Large intestine (tissue), 12 donors: ENCODE results near the gene CYTH4. TPM values are rescaled to one million over a fixed set of nuclear protein-coding genes. Genes with fewer than 3 reads are reported as not detected.
A peak's percentile ranks its signal among the peaks of the same experiment; 100 is the strongest.
"Not testable (repeated sequence)": the region's sequence is repeated elsewhere in the genome, so short reads cannot be mapped to it uniquely, and the experiment has no call there.

Source experiments
- DNase-seq, 2 donors: peaks; one replicate each; pipeline versions ENCODE4 v3.0.0 to v3.0.0-alpha.2; 2013
- H3K27ac ChIP-seq: one replicate; pipeline ENCODE4 v1.5.1; 2013; ENCODE audit warnings: low read length
- H3K27me3 ChIP-seq: 2 replicates; pipeline ENCODE4 v1.6.1; 2013; ENCODE audit warnings: low read length; ENCODE audit not compliant: control insufficient read depth, insufficient read depth
- H3K36me3 ChIP-seq: 2 replicates; pipeline ENCODE4 v1.6.1; 2013; ENCODE audit warnings: low read length; ENCODE audit not compliant: control insufficient read depth, insufficient read depth
- H3K4me1 ChIP-seq: one replicate; pipeline ENCODE4 v1.6.1; 2013; ENCODE audit warnings: low read length; ENCODE audit not compliant: control insufficient read depth, insufficient read depth
- H3K4me3 ChIP-seq: one replicate; pipeline ENCODE4 v1.5.1; 2013; ENCODE audit warnings: low read length
- H3K9me3 ChIP-seq: one replicate; pipeline ENCODE4 v1.6.1; 2013; ENCODE audit warnings: mild to moderate bottlenecking, low read depth, low read length, moderate library complexity; ENCODE audit not compliant: control insufficient read depth
- WGBS: methylation state at CpG from one replicate; pipeline ENCODE4 v1.1.5; 2013; ENCODE audit warnings: low lambda C conversion rate; ENCODE audit not compliant: insufficient coverage; 5-methylcytosine and 5-hydroxymethylcytosine counted together
- long read RNA-seq, 11 donors: transcript quantifications; one replicate each; lab custom pipeline, GENCODE V29; 2026
- polyA plus RNA-seq: library from polyadenylated mRNA; unstranded; fragments of 120-200 nt; gene quantifications from one replicate; pipeline ENCODE4 v1.2.1, GENCODE V29; 2013

The CYTH4 gene
- 4.3 TPM for polyA plus RNA-seq
- long read RNA-seq, donor 1: 0 reads
- long read RNA-seq, donor 2, partial matches to known transcripts: 0 of 2 reads
- long read RNA-seq, donor 2, other reads (novel, unspliced or antisense): 0 of 2 reads
- long read RNA-seq, donor 3: 0 reads
- long read RNA-seq, donor 4: 0 reads
- long read RNA-seq, donor 5, partial matches to known transcripts: 0 of 2 reads
- long read RNA-seq, donor 5, other reads (novel, unspliced or antisense): 0 of 2 reads
- long read RNA-seq, donor 6, partial matches to known transcripts: 0 of 2 reads
- long read RNA-seq, donor 6, other reads (novel, unspliced or antisense): 0 of 2 reads
- long read RNA-seq, donor 7: 0 reads
- long read RNA-seq, donor 8, partial matches to known transcripts: 0 of 1 reads
- long read RNA-seq, donor 8, other reads (novel, unspliced or antisense): 0 of 1 reads
- long read RNA-seq, donor 9: 0 reads
- long read RNA-seq, donor 10, partial matches to known transcripts: 0 of 1 reads
- long read RNA-seq, donor 10, other reads (novel, unspliced or antisense): 0 of 1 reads
- long read RNA-seq, donor 11, partial matches to known transcripts: 0 of 1 reads
- long read RNA-seq, donor 11, other reads (novel, unspliced or antisense): 0 of 1 reads

GRCh38 chr22:37282385-37282677, at the start of gene CYTH4:
TSS of gene CYTH4 (plus strand) at chr22:37282508. CDS start at chr22:37282570, 62 bp downstream.
- H3K27ac ChIP-seq: no peak within 1 kb of the TSS
- no CpG with 5 or more reads among the region's 12 CpGs for WGBS

DNA sequence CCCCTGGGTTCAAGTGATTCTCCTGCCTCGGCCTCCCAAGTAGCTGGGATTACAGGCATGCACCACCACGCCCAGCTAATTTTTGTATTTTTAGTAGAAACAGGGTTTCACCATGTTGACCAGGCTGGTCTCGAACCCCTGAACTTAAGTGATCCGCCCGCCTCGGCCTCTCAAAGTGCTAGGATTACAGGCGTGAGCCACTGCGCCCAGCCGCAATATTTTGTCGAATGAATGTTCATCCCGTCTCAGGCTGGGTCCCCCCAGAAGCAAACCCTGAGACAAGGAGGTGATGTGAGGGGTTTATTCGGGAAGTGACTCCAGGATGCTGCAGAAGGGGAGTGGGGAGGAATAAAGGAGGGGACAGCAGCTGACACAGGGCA, 48.9 kb upstream of the CYTH4 start:
- not testable (repeated sequence) for H3K27ac ChIP-seq, H3K27me3 ChIP-seq, H3K4me3 ChIP-seq, H3K36me3 ChIP-seq, H3K9me3 ChIP-seq, H3K4me1 ChIP-seq, DNase-seq
- WGBS: no CpG with 5 or more reads among the region's 12 CpGs

More at GRCh38 chr22:37282385-37282677, at the start of gene CYTH4:
- H3K36me3 ChIP-seq: no peaks in the 10 kb centered on the region
- no peaks in the 10 kb centered on the region for H3K4me1 ChIP-seq
- H3K9me3 ChIP-seq: no peaks in the 10 kb centered on the region
- H3K4me3 ChIP-seq: peak within 1 kb of the TSS; percentile 21
- DNase-seq: no peak
- peaks cover 14% of the 10 kb centered on the region for H3K27me3 ChIP-seq

DNA sequence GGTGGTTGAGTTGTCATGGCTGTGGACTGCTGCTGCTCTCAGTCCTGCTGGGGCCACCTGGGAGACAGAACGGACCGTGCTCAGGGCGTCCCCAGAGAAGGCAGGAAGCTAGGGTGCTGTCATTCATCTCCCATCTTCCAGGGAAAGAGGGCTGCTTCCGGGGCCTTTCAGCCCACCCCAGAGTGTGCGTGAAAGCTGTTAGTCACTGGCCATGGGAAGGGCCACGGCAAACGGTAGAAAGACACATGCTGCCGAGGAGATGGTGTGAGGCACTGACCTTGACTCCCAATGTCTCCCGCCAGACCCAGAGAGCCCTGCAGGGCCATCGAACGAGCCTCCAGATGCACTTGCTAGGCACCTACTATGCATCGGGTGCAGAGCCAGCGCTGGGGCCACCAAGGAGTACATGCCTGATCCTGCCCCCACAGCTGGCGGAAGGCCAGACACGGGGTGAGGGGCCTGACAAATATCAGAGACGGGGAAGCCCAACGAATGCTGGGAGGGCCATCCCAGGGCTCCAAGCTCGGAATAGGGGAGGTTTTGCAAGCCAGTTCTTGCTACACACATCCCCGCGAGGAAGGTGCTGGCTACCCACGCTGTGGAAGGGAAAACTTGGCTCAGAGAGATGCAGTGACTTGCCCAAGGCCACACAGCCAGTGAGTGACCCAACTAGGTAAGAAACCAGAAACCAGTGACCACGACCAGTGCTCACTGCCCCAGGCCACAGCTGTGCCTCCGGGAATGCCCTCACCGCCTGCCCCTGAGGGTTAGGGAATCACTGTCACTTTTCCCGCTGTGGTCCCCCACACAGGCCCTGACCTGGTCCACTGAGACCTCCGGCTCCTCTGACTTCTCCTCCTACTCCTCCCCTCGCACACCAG, 48.3 kb upstream of the CYTH4 start:
- H3K27me3 ChIP-seq: no peaks in the 10 kb centered on the region
- H3K27ac ChIP-seq: no peak overlapping the region
- 80% methylated on average over 1 of the region's 27 CpGs for WGBS
- H3K36me3 ChIP-seq: no peaks in the 10 kb centered on the region
- no peaks in the 10 kb centered on the region for H3K4me1 ChIP-seq
- H3K9me3 ChIP-seq: no peaks in the 10 kb centered on the region
- no peak for DNase-seq
- H3K4me3 ChIP-seq: no peak overlapping the region

- H3K4me1 ChIP-seq: no peaks in the 10 kb centered on the region
These were observed 47.3 kb upstream of the CYTH4 start for GRCh38 chr22:37234736-37235711.

DNA sequence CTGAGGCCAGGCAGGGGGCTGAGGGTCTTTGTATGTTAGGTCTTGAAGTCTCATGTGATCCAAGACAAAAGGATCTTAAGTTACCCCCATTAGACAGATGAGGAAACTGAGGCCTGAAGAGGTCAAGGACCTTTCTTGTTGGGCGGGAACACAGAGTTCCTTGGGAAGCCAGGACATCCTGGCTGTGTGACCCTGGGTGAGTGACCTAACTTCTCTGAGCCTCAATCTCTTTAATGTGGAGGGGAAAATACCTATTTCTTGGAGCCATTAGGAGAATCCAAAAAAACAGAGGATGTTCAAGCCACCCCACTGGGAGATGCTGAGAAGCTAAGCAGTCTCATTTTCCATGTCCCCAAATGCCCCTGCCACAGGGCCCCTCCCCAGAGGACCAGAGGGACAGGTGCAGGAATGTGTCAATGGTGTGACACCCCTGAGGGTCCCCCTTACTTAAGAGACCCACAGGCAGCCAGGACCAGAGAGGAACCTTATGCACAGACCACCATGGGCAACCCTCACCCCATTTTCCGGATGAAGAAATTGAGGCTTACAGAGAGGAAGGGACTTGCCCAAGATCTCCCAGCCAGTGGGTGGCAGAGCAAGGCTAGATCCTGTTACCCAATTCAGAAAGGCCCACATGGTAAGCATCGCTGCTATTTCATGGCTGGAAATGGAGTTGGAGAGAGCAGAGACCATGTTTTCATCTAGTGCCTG, 46.3 kb upstream of the CYTH4 start:
- H3K36me3 ChIP-seq: no peaks in the 10 kb centered on the region
- H3K4me3 ChIP-seq: no peak overlapping the region
- no CpG with 5 or more reads among the region's 3 CpGs for WGBS
- H3K27me3 ChIP-seq: no peaks in the 10 kb centered on the region
- no peaks in the 10 kb centered on the region for H3K4me1 ChIP-seq
- no peaks in the 10 kb centered on the region for H3K9me3 ChIP-seq
- H3K27ac ChIP-seq: no peak overlapping the region
- no peak for DNase-seq

More at GRCh38 chr22:37234736-37235711, 47.3 kb upstream of the CYTH4 start:
- no peak overlapping the region for H3K4me3 ChIP-seq
- H3K36me3 ChIP-seq: no peaks in the 10 kb centered on the region
- 20% methylated on average over 1 of the region's 16 CpGs for WGBS
- H3K9me3 ChIP-seq: no peaks in the 10 kb centered on the region
- no peaks in the 10 kb centered on the region for H3K27me3 ChIP-seq
- H3K27ac ChIP-seq: no peak overlapping the region
- no peak for DNase-seq

DNA sequence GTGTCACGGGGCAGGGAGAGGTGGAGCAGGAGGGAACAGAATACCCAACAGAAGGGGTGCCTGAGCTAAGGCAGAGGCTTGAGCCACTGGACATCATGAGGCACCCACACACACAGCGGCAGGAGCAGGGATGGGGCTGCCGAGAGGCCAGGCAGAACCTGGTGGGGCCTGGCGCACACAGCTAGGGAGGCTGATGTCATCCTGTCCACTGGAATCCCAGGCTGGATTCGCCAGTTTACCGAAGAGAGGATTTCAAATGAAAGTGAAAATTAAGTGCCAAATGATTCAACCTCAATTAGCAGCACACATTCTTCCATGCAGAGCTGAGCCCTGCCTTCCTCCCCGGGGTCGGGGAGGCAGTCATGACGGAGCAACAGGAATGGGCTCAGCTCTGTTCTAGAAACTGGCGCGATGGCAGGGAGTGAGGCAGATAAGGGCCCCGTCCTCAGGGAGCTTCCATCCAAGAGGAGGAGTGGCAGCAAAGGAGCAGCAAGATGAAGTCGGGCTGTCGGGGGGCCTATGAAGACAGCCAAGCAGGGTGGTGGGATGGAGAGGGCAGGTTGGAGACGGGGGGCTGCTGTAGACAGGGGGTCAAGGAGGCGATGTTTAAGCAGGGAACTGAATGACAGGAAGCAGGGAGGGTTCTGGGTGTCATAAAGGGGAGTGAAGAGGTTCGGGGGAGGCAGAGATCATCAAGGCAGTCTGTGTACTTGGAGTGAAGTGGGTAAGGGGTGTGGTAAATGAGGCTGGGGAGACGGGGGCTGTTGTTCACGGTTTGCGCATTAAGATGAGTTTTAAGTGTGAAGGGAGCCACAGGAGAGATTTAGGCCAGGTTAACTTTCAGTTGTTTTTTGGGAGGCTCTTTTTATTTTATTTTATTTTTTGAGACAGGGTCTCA, 44.7 kb upstream of the CYTH4 start:
- Histone ChIP-seq H3K27me3 (no peaks in the 10 kb centered on the region), H3K4me1 (no peaks in the 10 kb centered on the region), H3K4me3 (no peak overlapping the region), H3K36me3 (no peaks in the 10 kb centered on the region), H3K9me3 (no peaks in the 10 kb centered on the region), H3K27ac (no peak overlapping the region)
- no CpG with 5 or more reads among the region's 20 CpGs for WGBS
- DNase-seq: no peak

DNA sequence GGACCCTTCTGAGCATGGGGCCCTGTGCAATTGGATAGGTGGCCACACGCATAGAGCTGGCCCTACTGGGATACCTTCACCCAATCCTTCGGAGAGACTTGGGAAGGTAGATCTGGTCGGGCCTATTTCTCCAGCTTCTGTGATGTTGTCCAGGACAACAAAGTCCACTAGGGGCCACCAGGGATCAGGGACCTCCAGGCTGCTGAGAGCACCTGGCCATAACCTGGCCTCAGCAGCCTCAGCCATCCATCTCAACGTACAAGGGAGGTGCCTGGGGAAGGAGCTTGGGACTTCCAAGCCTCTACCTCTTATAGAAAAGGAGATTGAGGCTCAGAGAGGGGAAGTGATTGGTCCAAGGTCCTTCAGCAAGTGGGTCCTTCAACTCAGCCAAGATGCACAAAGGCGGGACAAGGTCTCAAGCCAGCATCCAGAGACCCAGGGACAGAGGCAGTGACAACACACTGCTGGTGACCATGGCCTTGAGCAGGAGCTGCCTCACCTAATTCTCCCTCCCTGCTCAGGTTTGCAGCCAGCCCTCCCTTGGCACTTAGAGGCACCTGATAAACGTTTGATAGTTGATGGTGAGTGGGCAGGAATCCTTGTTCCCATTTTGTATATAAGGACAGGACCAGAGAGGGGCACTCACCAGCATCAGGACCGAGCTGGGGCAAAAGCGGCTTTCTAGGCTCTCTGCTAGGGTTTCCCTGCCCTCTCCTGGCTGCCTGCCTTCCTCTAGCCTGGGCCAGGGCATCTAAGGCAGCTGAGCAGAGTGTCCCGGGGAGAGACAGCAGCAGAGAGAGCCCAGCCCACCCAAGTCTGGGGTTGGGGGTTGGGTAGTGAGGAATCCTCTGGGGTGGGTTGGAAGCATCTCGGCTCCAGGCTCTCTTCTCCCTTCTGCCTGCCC, 42.7 kb upstream of the CYTH4 start:
- no CpG with 5 or more reads among the region's 10 CpGs for WGBS
- no peak for DNase-seq
- H3K4me1 ChIP-seq: peaks cover 12% of the 10 kb centered on the region
- H3K36me3 ChIP-seq: no peaks in the 10 kb centered on the region
- H3K9me3 ChIP-seq: no peaks in the 10 kb centered on the region
- H3K27ac ChIP-seq: no peak overlapping the region
- no peak overlapping the region for H3K4me3 ChIP-seq
- no peaks in the 10 kb centered on the region for H3K27me3 ChIP-seq

- no CpG with 5 or more reads among the region's 11 CpGs for WGBS
- DNase-seq: no peak
These were observed 41.9 kb upstream of the CYTH4 start for GRCh38 chr22:37240240-37240940.

More at GRCh38 chr22:37240240-37240940, 41.9 kb upstream of the CYTH4 start:
- Histone ChIP-seq H3K36me3 (no peaks in the 10 kb centered on the region), H3K4me3 (no peak overlapping the region), H3K9me3 (no peaks in the 10 kb centered on the region), H3K27ac (no peak overlapping the region), H3K27me3 (no peaks in the 10 kb centered on the region), H3K4me1 (peaks cover 14% of the 10 kb centered on the region)
